Erythroblast (primary cell): ENCODE data around the gene SRRM4.

ENCODE experiments used
- DNase-seq, 2 experiments: peaks; one replicate each; lab custom pipeline; 2025; lab: John Stamatoyannopoulos, UW
- GATA1 ChIP-seq: IDR thresholded peaks from 2 replicates; pipeline ENCODE4 v1.6.1; 2011; ENCODE audit warnings: low read depth, mild to moderate bottlenecking, control low read depth, low read length, moderate library complexity
- POLR2A ChIP-seq: IDR thresholded peaks from 2 replicates; pipeline ENCODE4 v1.6.1; 2011; ENCODE audit warnings: mild to moderate bottlenecking, low read length

Gene SRRM4, protein sequence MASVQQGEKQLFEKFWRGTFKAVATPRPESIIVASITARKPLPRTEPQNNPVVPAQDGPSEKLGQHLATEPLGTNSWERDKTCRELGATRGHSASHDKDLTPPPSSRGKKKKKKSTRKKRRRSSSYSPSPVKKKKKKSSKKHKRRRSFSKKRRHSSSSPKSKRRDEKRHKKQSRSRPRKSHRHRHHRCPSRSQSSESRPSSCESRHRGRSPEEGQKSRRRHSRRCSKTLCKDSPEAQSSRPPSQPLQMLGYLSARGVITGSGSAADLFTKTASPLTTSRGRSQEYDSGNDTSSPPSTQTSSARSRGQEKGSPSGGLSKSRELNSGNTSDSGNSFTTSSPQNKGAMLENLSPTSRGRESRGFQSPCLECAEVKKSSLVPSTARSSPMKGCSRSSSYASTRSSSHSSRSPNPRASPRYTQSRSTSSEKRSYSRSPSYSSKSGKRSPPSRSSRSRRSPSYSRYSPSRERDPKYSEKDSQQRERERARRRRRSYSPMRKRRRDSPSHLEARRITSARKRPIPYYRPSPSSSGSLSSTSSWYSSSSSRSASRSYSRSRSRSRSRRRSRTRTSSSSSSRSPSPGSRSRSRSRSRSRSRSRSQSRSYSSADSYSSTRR

DNA sequence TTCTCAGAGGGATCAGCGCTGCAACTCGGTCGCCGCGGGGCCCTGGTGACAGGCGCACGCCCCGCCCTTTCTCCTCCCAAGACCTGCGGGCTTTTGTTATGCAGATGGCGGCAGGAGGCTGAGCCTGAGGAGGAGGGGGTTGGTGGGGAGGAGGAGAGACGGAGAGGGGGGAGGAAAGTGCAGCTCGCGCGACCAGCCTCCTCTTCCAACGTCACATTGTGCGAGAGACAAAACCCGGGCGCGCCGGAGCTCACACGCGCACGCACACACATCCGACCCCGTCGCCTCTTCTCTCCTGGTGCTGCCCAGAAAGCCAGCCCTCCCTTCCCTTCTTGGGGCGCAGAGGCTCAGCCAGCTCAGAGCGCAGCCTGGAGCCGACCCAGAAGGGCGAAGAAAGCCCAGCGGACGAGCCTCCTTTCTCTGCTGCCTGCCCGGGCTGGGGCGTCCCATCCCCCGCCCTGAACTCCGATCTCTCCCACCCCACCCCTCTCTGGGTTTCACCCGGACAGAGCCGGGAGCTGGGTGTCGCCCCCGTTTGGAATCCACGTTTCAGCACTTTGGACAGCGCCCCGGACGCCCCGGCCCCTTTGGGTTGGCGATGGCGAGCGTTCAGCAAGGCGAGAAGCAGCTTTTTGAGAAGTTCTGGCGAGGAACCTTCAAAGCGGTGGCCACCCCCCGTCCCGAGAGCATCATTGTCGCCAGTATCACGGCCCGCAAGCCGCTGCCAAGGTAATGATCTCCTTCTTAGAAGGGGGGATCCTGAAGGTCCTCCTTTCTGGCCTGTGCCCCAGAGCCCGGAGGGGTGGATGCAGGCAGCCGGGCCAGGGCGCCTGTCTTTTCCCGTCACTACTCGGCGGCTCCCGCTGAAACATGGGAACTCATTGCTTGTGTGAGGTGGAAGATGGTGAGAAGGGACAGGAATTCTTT, at the start of gene SRRM4:
TSS of gene SRRM4 (plus strand) at position 257 of the 927 bp plus-strand sequence. CDS start at position 599, 342 bp downstream.
- TF ChIP-seq GATA1 (no peak), POLR2A (no peak)
- peak; percentile 9 to 10 for DNase-seq

DNA sequence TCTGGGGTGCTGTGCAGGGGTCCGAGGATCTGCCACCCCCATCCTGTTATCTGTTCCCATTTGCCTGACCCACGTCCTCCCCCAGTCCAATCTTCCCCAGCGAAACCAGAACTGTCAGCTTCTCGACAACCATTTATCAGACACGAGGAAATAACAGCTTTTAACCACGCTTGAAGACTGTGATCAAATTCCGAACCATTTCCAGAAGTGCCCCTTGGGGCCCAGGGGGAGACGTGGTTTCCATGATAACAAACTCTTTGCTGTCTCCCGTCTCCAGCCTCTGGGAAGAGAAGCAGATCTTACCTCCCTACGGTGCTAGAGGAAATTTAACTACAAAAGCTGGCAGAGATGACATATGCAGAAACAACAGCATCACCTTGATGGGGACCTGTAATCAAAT, 35.1 kb upstream of the SRRM4 start:
- TF ChIP-seq GATA1 (no peak), POLR2A (no peak)
- no peak for DNase-seq

DNA sequence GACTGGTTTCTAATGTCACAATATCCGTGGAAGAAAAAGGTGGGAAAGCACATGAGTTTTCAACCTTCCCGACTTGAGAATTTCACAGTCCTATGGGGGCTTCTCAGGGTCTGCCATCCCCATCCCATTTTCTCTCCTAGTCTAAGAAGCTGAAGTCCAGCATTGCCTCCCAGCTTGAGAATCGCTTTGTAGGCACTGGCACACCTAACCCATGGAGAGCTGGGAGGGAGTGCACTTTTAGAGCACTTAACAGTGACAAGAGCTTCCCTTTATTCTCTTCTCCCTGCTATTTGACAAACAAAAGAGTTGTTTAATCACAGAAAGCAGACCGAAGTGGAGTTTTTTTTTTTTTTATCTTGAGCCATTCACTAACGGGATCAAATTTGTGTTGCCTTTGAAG, 22.8 kb upstream of the SRRM4 start:
- DNase-seq: no peak
- no peak for TF ChIP-seq POLR2A
- no peak for TF ChIP-seq GATA1

DNA sequence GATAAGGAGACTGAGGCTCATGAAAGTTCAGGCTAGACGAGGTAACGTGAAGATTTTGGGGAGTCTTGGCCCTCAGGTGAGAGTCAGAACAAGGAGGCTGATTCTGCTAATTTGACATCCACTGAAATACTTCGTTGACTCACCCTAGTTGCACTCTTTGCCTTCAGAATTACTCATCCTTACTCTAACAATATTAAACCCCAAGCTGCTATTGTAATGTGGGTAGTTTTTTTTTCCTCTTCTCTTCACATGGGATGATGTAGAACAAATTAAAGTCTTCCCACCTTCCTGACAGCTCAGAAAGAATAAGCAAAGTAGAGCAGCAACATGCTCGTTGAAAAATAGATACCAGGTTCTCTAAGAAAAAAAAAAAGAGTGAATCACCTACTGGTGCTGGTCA, 22.0 kb upstream of the SRRM4 start:
- no peak for DNase-seq
- TF ChIP-seq GATA1 (no peak), POLR2A (no peak)

DNA sequence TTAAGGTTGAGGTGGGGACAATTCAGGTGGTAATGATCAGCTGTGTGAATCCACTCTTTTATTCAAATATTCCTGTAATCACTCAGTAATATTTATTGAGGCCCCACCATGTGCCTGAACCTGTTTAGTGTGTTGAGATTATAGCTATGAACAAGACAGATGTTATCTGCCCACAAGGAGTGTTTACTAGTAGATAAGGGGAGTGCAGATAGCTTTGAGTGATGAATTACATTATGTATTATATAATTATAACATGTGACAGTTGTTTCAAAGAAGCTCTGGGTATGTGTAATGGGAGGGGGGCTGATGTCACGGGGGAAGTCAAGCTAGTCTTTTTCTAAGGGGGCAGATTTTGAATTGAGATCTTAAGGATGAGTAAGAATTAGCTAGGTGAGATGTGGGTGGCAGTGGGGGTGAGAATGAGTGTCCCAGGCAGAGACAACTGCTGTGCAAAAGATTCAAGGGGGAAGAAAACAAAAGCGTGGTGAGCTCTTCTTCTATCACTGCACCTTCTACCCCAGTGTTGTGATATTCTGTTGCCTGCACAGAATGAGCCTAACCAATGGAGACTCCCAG, 21.3 kb upstream of the SRRM4 start:
- no peak for DNase-seq
- TF ChIP-seq GATA1: no peak
- no peak for TF ChIP-seq POLR2A

DNA sequence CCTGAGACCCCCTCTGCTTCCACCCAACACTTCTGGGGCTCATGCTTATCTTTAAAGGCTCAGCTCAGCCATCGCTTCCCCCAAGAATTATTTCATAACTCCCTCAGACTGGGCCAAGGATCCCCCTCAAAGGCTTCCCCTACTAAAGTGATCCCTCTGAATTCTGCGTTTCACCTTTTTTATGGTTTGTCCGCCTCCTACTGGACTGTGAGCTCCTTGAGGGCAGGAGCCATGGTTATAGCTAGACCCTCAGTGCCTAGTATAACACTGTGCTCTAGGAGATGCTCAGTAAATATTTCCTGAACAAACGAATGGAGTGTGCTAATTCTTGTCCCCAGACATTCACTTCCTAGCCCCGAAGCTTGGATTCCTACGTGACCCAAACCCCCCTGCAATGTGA, 20.5 kb upstream of the SRRM4 start:
- DNase-seq: no peak
- no peak for TF ChIP-seq GATA1
- no peak for TF ChIP-seq POLR2A

DNA sequence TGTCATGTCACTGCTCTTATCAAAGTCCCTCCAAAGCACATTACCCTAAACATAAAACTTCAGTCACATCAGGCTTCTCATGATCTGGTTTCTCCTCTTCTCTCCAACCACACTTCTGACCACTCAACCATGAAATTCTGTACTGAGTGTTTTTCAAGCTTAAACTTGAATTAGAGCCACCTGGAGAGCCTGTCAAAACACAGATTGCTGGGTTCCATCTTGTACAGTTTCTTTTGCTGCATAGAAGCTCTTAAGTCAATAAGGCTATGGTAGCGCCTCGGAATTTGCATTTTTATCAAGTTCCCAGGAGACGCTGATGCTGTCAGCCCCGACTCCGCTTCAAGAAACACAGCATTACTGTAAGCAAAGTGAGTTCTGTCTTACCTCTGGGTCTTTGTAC, 16.4 kb upstream of the SRRM4 start:
- no peak for TF ChIP-seq GATA1
- no peak for TF ChIP-seq POLR2A
- DNase-seq: no peak

DNA sequence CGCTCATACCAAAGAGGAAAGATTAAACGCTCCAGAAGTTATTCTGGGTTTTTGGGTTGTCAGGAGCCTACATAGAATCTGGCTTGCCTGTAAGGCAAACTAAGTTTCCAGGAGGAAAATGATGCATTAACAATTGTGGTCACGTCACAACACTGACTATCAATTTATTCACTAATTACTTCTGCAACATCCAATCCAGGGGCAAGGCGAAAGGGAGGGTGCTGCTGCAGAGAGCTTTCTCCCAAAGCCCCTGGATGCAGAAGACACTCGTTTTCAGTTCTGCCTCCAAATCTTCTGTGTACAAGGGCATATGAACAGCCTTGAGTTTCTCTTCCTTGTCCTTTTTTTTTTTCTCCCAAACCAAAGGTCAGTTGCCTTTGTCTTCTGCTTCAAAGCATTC, 10.5 kb upstream of the SRRM4 start:
- TF ChIP-seq GATA1 (no peak), POLR2A (no peak)
- DNase-seq: no peak

DNA sequence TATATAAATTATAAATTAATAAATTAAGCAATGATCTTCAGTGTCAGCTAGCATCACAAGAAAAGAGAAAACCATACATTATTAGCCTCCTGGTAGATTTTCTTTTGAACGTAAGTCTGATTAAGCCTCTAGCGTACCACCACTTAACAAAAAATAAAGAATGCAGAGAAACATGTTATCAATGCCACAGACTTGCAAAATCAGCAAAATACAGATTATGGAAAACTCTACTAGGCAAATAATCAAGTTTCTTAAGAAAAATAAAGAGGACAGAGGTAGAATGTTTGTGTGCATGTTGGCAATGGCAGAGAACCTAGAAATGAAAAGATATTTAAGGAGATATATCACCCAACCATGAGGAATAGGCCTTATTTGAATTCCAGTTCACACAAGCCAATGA, 8.4 kb upstream of the SRRM4 start:
- DNase-seq: no peak
- TF ChIP-seq POLR2A (no peak), GATA1 (no peak)

DNA sequence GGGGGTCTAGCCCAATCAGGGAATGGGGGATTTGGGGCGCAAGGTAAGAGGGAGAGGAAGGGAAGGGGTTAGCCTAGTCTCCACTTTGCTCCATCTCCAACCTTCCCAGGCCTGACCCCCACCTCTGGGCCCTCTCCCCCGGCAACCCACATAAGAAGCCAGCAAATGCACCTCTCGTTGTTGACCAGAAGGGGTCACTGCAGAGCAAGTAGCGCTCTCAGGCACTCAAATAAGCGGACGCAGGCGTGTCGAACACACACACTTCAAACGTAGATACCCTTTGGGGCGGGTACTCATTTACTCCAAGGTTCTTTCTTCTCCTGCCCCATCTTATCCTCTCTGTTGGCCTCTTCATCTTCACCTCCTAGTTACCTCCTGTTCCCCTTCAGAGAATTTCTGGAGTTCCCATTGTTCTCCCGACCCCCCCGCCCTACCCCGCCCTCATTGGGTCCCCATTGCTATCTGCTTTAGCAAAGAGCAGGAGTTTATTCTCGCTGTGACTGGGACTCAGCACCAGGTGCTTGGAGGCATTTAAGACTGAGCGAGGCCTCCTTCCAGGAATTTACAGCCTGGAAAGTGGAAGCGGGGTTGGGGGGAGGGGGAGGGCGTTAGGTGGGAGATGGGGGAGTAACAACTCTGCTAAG, 1.5 kb upstream of the SRRM4 start:
- peak; percentile 54 to 75 for DNase-seq
- TF ChIP-seq POLR2A (no peak), GATA1 (no peak)

DNA sequence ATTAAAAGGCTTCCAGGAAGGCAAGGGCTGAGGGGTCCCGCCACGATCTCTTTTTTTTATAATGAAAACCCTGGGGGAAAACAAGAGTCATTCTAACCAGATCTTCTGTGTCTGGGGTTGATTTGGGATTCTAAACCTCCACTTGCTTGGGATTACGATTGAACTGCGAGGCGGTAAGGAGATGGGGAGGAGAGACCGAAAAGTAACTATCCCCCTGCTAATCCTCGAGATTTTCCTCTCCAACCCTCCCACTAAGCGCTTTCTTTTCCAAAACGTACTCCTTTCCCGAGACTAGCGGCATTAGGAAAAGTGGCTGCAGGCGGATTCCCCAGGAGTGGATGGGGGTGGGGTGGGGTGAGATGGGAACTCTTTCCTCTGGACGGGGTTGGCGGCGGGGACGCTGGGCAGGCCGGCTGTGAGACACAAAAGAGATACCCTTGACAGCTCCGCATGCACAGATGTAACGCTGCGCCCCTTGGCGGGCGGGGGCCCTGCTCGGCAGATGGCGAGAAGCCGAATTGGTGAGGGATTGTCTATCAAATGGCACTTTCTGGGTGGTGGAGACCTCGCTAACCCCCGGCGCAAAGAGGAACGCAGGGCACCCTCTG, 830 bp upstream of the SRRM4 start:
- no peak for TF ChIP-seq POLR2A
- TF ChIP-seq GATA1: no peak
- no peak for DNase-seq

DNA sequence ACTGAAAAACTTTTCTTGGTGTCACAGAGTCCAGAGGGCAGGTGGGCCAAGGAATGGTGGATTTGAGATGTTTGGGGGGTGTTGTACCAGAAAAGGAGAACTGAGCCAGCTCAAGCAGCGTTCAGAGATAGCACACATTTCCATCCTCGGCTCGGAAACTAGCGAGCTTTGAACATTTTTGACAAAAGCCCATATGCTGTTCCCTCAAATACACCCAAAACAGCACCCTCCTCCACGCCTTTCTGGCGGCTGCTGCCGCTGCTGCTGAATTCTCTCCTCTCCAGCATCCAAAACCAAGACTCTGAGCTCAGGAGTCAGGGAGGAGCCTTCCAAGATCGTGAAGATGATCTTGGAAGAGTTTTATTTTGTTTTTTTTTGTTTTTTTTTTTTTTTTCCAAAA, 961 bp downstream of the SRRM4 start:
- TF ChIP-seq GATA1: no peak
- TF ChIP-seq POLR2A: no peak
- no peak for DNase-seq
